GM08714 (cell line): ENCODE results near the gene ZBTB38.

Experiments used
- H3K4me3 ChIP-seq: fragments of 200-500 bp; sonication (Bioruptor generic); 2 replicates; pipeline ENCODE4 v1.5.1; 2014; ENCODE audit warnings: mild to moderate bottlenecking, low read length, inconsistent platforms
- ZNF274 ChIP-seq: IDR thresholded peaks from 2 replicates; pipeline ENCODE4 v1.6.1; 2012; ENCODE audit warnings: mild to moderate bottlenecking, low read depth, low read length

Gene ZBTB38, protein sequence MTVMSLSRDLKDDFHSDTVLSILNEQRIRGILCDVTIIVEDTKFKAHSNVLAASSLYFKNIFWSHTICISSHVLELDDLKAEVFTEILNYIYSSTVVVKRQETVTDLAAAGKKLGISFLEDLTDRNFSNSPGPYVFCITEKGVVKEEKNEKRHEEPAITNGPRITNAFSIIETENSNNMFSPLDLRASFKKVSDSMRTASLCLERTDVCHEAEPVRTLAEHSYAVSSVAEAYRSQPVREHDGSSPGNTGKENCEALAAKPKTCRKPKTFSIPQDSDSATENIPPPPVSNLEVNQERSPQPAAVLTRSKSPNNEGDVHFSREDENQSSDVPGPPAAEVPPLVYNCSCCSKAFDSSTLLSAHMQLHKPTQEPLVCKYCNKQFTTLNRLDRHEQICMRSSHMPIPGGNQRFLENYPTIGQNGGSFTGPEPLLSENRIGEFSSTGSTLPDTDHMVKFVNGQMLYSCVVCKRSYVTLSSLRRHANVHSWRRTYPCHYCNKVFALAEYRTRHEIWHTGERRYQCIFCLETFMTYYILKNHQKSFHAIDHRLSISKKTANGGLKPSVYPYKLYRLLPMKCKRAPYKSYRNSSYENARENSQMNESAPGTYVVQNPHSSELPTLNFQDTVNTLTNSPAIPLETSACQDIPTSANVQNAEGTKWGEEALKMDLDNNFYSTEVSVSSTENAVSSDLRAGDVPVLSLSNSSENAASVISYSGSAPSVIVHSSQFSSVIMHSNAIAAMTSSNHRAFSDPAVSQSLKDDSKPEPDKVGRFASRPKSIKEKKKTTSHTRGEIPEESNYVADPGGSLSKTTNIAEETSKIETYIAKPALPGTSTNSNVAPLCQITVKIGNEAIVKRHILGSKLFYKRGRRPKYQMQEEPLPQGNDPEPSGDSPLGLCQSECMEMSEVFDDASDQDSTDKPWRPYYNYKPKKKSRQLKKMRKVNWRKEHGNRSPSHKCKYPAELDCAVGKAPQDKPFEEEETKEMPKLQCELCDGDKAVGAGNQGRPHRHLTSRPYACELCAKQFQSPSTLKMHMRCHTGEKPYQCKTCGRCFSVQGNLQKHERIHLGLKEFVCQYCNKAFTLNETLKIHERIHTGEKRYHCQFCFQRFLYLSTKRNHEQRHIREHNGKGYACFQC (N-terminal part only)

DNA sequence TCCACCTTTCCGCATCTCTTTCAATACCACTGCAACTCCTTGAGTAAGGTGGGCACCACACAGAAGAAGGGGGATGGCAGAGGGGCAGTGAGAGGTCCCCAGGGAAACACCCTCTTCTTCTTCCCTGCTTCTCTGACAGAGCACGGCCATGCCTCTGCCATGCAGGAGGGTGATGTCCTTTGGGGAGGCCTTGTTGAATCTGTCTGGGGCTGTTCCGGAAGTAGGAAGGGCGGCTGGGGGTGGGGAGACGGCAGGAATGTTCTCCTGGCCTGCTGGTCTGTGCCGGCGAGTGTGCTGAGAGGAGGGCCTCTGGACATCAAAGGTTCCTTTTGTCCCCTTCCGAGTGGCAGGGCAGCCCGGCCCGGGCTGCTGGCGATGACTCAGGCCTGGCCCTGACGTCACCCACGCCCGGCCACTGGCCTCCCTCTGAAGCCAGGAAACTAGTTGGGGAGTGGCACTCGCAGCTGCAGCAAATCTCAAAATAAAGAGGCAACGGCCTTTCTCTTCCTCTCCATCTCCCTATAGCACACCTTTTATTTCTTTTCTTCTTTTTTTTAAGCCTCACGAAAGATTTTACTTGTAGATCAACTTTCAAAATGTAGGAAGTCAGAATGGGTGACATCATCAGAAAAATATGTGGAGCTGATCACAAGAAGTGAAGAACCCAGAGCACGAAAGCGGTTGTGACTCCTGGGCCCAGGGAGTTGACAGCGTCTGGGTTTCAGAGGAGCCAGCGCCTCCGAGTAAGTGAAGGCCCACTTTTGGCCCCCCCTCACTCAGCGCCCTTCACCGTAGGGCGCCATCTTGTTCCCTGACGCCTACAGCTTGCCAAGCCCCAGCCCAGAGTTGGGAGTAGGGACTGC is at the start of gene ZBTB38:
ZBTB38 (plus strand) TSS at position 443 of the 863 bp plus-strand sequence. CDS start 73,885 bp downstream, outside the sequence.
- H3K4me3 ChIP-seq: no peak within 1 kb of the TSS
- no peak for TF ChIP-seq ZNF274

GRCh38 chr3:141320399-141321108 is 47.8 kb upstream of the ZBTB38 start:
- H3K4me3 ChIP-seq: no peak overlapping the region
- TF ChIP-seq ZNF274: no peak

DNA sequence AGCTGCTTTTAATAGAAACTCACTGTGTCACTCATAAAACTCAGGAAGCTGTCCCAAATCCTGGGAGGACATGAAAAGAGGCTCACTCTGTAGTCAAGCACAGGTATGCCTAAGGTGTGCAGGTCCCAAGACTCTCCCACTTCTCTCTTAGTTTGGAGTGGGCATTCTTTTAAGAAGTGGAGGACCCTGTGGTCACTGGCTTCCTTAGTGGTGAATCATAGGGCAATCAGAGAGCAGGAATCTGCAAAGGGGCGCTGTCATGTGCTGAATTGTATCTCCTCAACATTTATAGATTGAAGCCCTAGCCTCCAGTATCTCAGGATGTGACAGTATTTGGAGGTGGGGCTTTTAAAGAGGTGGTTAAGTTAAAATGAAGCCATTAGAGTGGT is 47.2 kb upstream of the ZBTB38 start:
- no peak overlapping the region for H3K4me3 ChIP-seq

DNA sequence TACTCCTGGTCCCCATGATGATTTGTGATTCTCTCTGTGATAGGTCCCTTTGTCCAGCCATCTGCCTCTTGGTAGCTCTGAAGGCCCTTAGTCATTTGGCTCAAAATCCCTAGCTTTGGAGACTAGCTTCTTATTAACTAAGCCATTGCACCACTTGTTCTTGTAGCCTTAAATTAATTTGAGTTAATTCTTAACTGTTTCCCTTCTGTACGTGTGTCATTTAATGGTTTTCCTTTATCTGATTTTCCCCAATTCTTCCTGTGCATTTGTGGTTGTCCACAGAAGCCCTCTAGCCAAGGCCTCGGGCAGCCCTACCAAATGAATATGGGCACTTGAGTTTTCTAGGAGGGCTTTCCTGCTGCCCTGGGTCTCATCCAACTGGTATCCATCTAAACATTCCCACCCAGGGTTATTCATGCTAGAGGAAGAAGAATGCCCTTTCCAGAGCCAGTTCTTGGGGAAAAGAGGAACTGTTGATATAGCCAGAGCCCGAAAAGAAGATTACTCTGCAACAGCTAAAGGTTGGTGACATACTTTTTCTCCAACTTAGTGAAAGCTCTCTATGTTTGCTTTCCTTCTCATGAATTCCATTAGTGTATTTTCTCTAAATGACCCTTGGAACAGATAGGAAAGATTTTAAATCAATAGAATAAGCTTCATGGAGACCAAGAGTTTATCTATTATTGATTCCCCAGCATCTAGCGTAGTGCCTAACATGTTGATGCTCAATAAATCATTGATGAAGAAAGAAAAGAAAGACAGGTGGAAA is 44.2 kb upstream of the ZBTB38 start:
- H3K4me3 ChIP-seq: no peak overlapping the region
- TF ChIP-seq ZNF274: no peak

More for the DNA sequence above, 47.2 kb upstream of the ZBTB38 start:
- no peak for TF ChIP-seq ZNF274

DNA sequence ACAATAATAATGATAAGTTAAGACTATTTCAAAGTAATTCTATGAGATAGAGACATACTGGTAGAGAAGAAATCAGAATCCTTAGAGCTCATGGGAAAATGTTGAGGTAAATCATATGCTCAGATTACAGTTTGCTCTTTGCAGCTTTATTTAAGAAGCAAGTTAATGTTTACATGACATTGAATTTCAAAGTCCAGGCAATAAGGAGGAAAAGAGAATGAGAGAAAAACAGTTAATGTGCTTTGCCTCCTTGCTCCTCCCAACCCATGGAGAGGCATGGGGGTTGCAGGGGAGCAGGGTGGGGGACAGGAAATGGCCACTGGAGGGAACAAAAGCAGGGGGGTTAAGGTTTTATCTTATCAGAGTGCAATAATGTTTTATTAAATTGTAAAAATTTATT is 42.2 kb upstream of the ZBTB38 start:
- TF ChIP-seq ZNF274: no peak
- H3K4me3 ChIP-seq: no peak overlapping the region

GRCh38 chr3:141326626-141327025 is 41.7 kb upstream of the ZBTB38 start:
- TF ChIP-seq ZNF274: no peak
- no peak overlapping the region for H3K4me3 ChIP-seq

DNA sequence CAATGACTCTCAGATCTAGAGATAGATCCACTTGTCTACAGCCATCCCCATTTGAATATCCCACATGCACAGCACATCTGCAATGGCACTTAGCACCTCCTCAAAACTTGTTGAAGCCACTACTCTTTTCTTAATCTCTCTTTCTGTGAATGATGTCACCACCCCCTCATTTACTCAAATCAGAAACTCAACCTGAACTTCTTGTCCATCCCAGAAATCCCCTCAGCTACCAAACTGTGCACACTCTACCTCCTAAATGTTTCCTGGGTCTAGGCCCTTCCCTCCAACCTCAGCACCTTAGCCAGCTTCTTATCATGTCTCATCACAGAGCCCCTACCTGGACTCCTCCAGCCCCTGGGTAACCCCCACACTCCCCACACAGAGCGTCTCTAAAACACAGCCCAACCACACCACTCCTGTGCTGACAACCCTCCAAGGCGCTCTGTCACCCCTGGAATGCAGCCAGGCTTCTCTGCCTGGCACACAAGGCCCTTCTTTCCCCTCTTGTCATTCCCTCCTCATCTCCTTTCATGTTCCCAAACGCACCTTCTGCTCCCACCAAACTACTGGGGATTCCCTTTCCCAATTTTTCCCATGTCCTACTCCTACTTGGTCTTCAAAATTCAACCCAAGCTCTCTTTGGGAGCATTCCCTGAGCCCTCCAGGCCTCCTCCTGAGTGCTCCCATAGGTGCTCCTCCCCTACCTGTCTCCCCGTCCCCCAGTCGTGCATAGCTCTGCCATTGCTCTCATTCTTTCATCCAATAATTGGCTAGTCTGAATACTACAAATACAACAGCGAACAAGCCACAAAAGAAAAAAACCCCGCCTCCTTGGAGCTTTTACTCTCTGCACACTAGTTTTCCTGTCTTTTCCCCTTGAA is 39.8 kb upstream of the ZBTB38 start:
- TF ChIP-seq ZNF274: no peak
- H3K4me3 ChIP-seq: no peak overlapping the region

GRCh38 chr3:141330235-141330634 is 38.1 kb upstream of the ZBTB38 start:
- H3K4me3 ChIP-seq: no peak overlapping the region
- no peak for TF ChIP-seq ZNF274

DNA sequence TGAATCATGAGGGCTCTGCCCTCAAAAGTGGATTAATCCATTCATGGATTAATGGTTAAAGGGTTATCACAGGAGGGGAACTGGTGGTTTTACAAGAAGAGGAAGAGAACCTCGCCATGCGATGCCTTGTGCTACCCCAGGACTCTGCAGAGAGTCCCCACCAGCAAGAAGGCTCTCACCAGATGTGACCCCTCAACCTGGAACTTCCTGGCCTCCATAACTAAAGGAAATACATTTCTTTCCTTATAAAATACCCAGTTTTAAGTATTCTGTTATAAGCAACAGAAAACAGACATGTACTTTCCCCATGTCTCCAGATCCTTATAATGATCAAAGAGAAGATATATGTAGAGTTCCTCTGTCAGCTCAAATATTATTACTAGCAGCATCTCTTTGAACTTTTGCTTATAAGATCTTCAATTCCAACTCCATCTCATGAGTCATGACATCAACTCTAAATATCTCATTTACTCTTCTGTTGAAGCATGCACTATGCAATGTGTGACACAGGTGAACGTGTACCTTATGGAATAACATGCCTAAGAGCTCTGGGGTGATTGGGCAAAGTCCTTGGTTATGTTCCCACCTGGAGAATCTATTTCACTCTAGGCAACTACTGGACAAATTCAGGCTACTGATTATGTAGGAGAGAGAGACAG is 37.5 kb upstream of the ZBTB38 start:
- no peak for TF ChIP-seq ZNF274
- H3K4me3 ChIP-seq: no peak overlapping the region

- TF ChIP-seq ZNF274: no peak
- no peak overlapping the region for H3K4me3 ChIP-seq
Measured at GRCh38 chr3:141331377-141332318, 36.7 kb upstream of the ZBTB38 start.

DNA sequence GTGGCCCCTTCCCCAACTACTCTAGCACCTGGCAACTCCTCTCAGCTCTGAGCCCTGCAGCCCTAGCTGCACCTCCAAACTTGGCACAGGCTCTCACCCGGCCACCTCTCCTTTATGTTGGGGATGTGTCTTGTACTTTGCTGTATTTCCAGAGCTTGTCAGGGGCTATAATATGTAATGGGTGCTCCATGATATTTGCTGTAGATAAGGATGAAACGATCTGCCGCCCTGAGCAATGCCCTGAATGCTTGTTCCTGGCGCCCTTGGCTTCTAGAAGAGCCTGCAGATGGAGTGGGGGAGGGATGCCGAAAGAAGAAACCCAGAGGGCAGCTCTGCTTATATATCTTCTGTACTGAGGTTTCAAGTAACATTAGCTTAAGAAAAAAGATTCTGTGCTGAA is 35.9 kb upstream of the ZBTB38 start:
- TF ChIP-seq ZNF274: no peak
- no peak overlapping the region for H3K4me3 ChIP-seq
